ENCODE results near the gene LCN10.

LCN10 gene

GRCh38 chr9:136695955-136696354, 46.8 kb downstream of the LCN10 start:
- H3K4me2 ChIP-seq (ENCODE audit: low read length) = peak overlapping the region; percentile 54
- peaks cover 47% of the 10 kb centered on the region for H3K4me1 ChIP-seq (ENCODE audit: low read length)

DNA sequence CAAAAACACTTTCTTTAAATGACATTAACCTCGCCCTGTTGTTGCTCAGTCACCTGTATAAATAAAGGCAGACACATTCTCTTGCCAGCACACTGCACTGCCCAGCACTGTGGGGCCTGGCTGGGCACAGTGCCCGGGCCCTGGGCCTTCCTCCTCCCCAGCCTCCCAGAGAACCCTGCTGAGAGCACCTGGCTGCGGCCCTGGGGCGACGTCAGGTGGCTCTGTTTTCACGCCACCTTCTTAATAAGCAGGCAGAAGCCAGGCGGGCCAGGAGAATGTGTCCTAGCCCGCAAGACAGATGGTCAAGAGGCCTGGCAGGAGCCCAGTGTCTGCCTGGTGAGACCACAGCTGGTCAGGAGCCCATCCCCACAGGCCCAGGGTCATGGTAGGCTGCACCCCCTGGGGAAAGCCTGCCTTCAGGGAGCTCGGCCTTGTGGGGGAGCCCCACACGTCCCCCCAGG, 47.3 kb downstream of the LCN10 start:
- Histone ChIP-seq H2AFZ (ENCODE audit: low read depth, low read length) (no peak overlapping the region), H3K4me3 (ENCODE audit: low read length) (peak overlapping the region; percentile 13; the same call in 1 of the 2 replicates), H3K9ac (ENCODE audit: low read length) (no peak overlapping the region), H3K9me3 (ENCODE audit: insufficient read depth, low read length) (no peaks in the 10 kb centered on the region), H4K20me1 (ENCODE audit: insufficient read depth, low read length) (no peaks in the 10 kb centered on the region), H3K79me2 (ENCODE audit: low read length) (no peaks in the 10 kb centered on the region), H3K27me3 (ENCODE audit: low read depth, low read length) (peaks cover 34% of the 10 kb centered on the region), H3K36me3 (replicated peaks; ENCODE audit: low read depth, low read length) (no peaks in the 10 kb centered on the region), H3K4me1 (ENCODE audit: low read length) (peaks cover 43% of the 10 kb centered on the region), H3K27ac (ENCODE audit: low read length) (no peak overlapping the region), H3K4me2 (ENCODE audit: low read length) (peak overlapping the region; percentile 54)
- TF ChIP-seq CTCF (IDR thresholded peaks at IDR 0.05; ENCODE audit: low read depth, low read length) (no peak), EZH2phosphoT487 (IDR thresholded peaks at IDR 0.05; ENCODE audit: low read depth) (no peak)

More at GRCh38 chr9:136695955-136696354, 46.8 kb downstream of the LCN10 start:
- H3K36me3 ChIP-seq (replicated peaks; ENCODE audit: low read depth, low read length) = no peaks in the 10 kb centered on the region
- TF ChIP-seq EZH2phosphoT487 (IDR thresholded peaks at IDR 0.05; ENCODE audit: low read depth) = no peak
- no peak for TF ChIP-seq CTCF (IDR thresholded peaks at IDR 0.05; ENCODE audit: low read depth, low read length)
- peak overlapping the region; percentile 13; the same call in 1 of the 2 replicates for H3K4me3 ChIP-seq (ENCODE audit: low read length)
- no peaks in the 10 kb centered on the region for H3K9me3 ChIP-seq (ENCODE audit: insufficient read depth, low read length)
- H4K20me1 ChIP-seq (ENCODE audit: insufficient read depth, low read length) = no peaks in the 10 kb centered on the region
- H2AFZ ChIP-seq (ENCODE audit: low read depth, low read length) = no peak overlapping the region
- no peak overlapping the region for H3K27ac ChIP-seq (ENCODE audit: low read length)
- H3K27me3 ChIP-seq (ENCODE audit: low read depth, low read length) = peaks cover 36% of the 10 kb centered on the region
- no peaks in the 10 kb centered on the region for H3K79me2 ChIP-seq (ENCODE audit: low read length)
- no peak overlapping the region for H3K9ac ChIP-seq (ENCODE audit: low read length)

DNA sequence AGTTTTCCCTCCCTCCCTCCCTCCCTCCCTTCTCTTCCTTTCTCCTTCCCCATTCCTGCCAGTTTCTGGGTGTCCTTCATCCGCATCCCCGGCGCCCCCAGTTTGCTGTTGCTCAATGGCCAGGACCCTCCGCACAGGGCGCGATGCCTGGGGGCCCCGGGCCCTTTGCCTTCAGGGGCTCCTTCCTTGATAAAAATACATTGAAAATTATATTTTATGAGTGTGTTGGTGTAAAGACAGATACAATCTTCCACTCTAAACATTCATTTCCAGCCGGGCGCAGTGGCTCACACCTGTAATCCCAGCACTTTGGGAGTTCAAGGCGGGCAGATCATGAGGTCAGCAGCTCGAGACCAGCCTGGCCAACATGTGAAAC, 47.9 kb downstream of the LCN10 start:
- H2AFZ ChIP-seq (ENCODE audit: low read depth, low read length) = no peak overlapping the region
- H3K27me3 ChIP-seq (ENCODE audit: low read depth, low read length) = peaks cover 30% of the 10 kb centered on the region
- no peak overlapping the region for H3K4me3 ChIP-seq (ENCODE audit: low read length)
- H4K20me1 ChIP-seq (ENCODE audit: insufficient read depth, low read length) = no peaks in the 10 kb centered on the region
- H3K36me3 ChIP-seq (replicated peaks; ENCODE audit: low read depth, low read length) = no peaks in the 10 kb centered on the region
- no peak overlapping the region for H3K4me2 ChIP-seq (ENCODE audit: low read length)
- no peak overlapping the region for H3K27ac ChIP-seq (ENCODE audit: low read length)
- H3K9me3 ChIP-seq (ENCODE audit: insufficient read depth, low read length) = no peaks in the 10 kb centered on the region
- no peak overlapping the region for H3K9ac ChIP-seq (ENCODE audit: low read length)
- no peak for TF ChIP-seq CTCF (IDR thresholded peaks at IDR 0.05; ENCODE audit: low read depth, low read length)
- no peak for TF ChIP-seq EZH2phosphoT487 (IDR thresholded peaks at IDR 0.05; ENCODE audit: low read depth)
- H3K79me2 ChIP-seq (ENCODE audit: low read length) = no peaks in the 10 kb centered on the region
- H3K4me1 ChIP-seq (ENCODE audit: low read length) = peaks cover 40% of the 10 kb centered on the region

GRCh38 chr9:136694163-136694871, 48.4 kb downstream of the LCN10 start:
- H3K4me3 ChIP-seq (ENCODE audit: low read length) = no peak overlapping the region
- H2AFZ ChIP-seq (ENCODE audit: low read depth, low read length) = no peak overlapping the region
- TF ChIP-seq CTCF (IDR thresholded peaks at IDR 0.05; ENCODE audit: low read depth, low read length) = peak; percentile 58
- TF ChIP-seq EZH2phosphoT487 (IDR thresholded peaks at IDR 0.05; ENCODE audit: low read depth) = no peak
- no peaks in the 10 kb centered on the region for H3K36me3 ChIP-seq (replicated peaks; ENCODE audit: low read depth, low read length)
- no peak overlapping the region for H3K27ac ChIP-seq (ENCODE audit: low read length)
- H3K9ac ChIP-seq (ENCODE audit: low read length) = no peak overlapping the region
- H3K79me2 ChIP-seq (ENCODE audit: low read length) = no peaks in the 10 kb centered on the region
- peaks cover 30% of the 10 kb centered on the region for H3K27me3 ChIP-seq (ENCODE audit: low read depth, low read length)
- H4K20me1 ChIP-seq (ENCODE audit: insufficient read depth, low read length) = no peaks in the 10 kb centered on the region
- no peak overlapping the region for H3K4me2 ChIP-seq (ENCODE audit: low read length)
- H3K9me3 ChIP-seq (ENCODE audit: insufficient read depth, low read length) = no peaks in the 10 kb centered on the region
- H3K4me1 ChIP-seq (ENCODE audit: low read length) = peaks cover 41% of the 10 kb centered on the region

Data from OCI-LY3 (cell line).